RKO (cell line): Measurements from ENCODE around the gene CLCN4.

Experiments used
- DNase-seq: peaks from one replicate; pipeline ENCODE4 v3.0.0-alpha.2; 2016; ENCODE audit warnings: low spot score

CLCN4 gene

DNA sequence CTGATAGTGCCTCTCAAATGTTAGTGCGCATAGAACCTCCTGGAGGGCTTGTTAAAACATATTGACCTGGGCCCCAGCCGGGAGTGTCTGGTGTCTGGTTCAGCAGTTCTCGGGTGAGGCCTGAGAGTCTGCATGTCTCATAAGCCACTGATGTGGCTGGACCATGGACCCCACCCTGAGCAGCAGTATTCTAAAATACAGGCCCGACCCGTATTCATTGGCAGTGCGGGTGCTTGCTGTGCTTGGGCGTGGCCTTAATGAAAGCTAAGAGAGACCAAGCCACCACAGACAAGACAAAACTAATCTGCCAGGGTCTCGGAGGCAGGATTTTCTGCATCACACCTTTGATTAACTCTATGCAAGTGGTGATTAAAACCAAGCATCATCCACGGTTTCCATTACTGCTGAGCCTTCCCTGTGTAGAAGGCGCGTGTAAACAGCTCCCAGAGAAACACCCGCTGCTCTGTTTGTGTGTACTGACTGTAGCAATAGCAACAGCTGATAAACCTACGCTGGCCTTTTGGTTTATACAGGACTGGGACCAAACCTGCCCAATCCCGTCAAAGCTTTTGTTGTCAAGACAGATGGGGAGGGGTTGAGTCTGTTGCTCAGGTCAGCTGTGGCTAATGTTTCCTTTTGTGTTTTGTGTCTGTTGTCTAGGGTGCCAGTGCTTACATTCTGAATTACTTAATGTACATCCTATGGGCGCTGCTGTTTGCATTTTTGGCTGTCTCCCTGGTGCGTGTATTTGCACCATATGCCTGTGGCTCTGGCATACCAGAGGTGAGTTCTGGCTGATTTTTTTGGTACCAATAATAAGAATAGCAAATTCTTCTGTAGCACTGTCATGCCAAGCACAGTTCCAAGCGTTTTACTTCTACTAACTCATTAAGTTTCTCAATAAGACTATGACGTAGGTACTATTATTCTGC, 40.8 kb downstream of the CLCN4 start:
- no peak for DNase-seq

- DNase-seq: no peak
Measured at GRCh38 chrX:10198254-10198653, 41.5 kb downstream of the CLCN4 start.

GRCh38 chrX:10199212-10199611, 42.4 kb downstream of the CLCN4 start:
- peak; percentile 3 for DNase-seq

DNA sequence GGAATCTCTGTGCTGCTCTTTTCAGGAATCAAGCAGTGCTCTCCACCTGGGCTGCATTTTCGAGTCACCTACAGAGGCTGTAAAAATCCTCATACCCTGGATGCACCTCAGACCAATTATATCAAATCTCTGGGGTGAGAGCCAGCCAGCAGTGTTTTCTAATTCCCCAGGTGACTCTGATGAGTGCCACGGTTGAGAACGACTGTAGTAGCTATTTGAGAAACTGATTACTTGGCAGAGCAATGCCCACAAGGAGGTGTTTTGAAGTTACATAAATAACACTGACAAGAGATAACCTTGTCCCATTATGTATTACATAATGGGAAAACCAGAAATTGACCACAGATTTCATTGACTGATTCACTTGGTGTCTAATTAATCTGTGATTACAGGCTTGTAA, 46.8 kb downstream of the CLCN4 start:
- no peak for DNase-seq

- no peak for DNase-seq
Measured at GRCh38 chrX:10206317-10206716, 49.5 kb downstream of the CLCN4 start.

- no peak for DNase-seq
Measured at GRCh38 chrX:10208281-10208856, 51.6 kb downstream of the CLCN4 start.

GRCh38 chrX:10208953-10209352, 52.2 kb downstream of the CLCN4 start:
- no peak for DNase-seq

DNA sequence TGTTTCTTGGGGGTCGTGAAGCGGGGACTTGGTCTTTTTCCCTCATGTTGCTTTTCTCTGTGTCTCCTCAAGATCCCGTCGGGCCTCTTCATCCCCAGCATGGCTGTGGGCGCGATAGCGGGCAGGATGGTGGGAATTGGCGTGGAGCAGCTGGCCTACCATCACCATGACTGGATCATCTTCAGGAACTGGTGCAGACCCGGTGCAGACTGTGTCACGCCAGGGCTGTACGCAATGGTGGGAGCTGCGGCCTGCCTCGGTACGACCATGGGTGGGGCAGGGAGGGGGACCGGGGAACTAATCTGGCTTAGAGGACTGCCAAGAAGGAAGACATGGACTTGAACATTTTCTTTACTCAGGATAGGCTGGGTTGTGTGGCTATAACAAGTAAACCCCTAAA, 55.6 kb downstream of the CLCN4 start:
- no peak for DNase-seq

DNA sequence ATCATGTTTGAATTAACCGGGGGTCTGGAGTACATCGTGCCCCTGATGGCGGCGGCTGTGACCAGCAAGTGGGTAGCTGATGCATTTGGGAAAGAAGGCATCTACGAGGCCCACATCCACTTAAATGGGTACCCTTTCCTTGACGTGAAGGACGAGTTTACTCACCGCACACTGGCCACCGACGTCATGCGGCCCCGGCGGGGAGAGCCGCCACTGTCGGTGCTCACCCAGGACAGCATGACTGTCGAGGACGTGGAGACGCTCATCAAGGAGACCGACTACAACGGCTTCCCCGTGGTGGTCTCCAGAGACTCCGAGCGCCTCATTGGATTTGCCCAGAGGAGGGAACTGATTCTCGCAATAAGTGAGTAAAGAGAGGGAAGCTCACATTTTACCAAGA, 56.9 kb downstream of the CLCN4 start:
- DNase-seq: no peak

GRCh38 chrX:10216208-10216607, 59.4 kb downstream of the CLCN4 start:
- no peak for DNase-seq

DNA sequence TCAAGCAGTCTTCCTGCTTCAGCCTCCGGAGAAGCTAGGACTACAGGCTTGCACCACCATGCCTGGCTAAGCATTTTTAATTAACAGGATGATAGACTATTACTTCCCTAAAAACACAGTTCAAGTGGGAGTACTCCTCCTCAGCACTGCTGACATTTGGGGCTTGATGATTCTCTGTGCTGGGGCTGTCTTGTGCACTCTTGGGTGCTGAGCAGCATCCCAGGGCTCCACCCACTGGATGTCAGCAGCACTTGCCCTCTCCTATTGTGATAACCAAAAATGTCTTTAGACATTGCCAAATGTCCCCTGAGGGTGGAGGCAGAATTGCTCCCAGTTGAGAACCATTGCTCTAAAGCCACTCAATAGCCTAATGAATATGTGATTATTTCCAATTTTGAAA, 60.4 kb downstream of the CLCN4 start:
- DNase-seq: no peak

DNA sequence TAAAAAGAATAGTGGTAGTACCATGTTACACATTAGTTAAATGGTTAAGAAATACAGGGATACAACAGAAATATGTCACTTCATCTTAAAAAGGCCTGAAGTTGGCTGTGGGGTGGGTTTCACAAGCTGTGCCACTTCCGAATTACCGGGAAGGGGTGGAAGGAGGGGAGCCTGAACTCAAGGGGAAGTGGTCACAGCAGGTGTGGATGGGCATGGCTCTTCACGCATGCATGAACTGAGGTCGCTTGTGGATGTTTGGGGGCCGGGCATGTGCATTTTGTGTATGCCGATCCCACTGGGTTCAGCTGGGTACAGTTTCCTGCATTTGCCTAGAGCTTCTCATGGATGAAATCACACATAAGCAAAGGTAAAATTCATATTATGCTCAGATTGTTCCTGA, 64.9 kb downstream of the CLCN4 start:
- no peak for DNase-seq

GRCh38 chrX:10223276-10223675, 66.5 kb downstream of the CLCN4 start:
- no peak for DNase-seq

GRCh38 chrX:10223781-10224180, 67.0 kb downstream of the CLCN4 start:
- DNase-seq: no peak

GRCh38 chrX:10230222-10230621, 73.4 kb downstream of the CLCN4 start:
- DNase-seq: no peak

DNA sequence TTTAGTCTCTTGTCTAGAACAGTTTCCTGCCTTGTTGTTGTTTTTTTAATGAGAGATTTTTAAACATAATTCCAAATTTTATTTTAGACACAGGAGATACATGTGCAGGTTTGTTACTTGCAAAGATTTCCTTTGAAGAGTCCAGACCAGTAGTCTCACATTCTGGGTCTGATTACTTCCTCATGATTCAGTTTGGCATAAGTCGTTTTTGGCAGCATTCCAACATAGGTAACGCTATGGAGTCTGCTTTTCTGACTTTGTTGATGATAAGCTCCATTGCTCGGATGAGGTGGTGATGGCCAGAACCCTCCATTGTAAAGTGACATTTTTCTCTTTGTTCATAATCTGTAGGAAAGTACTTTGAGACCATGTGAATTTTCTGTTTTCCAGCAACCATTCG, 74.7 kb downstream of the CLCN4 start:
- no peak for DNase-seq

DNA sequence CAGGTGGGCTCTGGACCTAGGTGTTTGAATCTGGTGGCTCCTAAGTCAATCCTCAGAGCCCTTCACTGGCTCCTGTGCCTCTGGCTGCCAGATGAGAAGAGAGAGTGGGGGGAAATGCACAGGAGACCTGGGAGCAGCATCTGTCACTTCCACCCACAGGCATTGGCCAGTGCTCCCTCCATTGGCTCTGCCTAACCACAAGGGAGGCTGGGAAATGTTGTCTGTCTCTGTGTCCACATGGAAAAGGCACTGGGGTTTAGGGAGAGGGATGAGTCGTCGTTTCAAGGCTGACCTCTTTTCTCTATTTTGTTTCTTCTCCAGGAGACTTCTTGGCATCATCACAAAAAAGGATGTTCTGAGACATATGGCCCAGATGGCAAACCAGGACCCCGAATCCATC, 76.4 kb downstream of the CLCN4 start:
- DNase-seq: no peak

DNA sequence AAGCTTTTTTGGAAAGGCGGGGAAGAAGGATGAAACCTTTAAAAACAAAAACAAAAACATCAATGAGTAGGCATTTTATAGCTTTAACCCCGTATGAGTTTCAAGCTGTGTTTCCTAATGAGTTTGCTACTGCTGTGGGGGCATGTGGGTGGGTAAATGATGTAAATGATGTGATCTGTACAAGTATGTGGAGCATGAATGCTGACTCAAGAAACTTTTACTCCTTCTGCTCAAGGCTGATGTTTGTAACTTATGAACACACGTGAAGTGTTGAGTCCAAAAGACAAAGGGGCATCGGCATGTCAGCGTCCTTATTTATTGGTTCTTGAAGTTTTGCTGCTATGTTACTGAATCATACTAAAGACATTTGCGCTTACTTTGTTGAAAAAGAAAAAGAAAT, 76.9 kb downstream of the CLCN4 start:
- no peak for DNase-seq

DNA sequence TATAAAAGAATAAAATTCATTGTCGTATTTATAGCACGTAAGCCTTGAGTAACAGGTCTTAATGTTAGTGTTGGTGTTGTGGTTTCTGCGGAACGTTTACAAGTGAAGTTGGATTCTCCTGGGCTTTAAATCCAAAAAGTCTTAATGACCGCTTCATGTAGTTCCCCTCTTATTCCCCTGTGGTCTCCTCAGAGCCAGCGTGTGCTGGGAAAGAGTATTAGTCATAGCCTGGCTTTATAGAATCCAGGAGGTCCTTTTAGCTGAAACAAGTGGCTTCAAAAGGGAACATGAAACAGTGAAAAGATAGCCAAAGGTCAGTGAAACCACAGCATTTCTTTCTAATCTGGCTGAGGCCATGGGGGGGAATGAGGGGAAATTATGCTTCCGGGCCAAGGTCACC, 79.1 kb downstream of the CLCN4 start:
- DNase-seq: no peak

DNA sequence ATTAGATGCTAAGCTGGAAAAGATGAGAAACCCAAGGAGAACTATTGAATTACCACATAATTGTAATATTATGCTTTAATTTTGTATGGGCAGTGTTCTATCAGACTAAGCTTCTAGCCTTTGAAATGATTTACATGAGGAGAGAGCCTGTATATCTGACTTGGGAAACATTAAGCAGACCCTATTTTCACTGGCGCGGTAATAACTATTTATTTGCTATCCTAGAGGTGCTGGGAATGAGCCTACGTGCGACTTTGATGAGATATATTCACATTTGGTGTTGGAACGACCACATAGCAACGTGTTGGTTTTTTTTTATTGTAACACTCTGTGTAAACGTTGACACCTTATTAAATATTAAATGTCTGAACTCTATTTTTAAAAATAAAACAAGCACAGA, 80.5 kb downstream of the CLCN4 start:
- no peak for DNase-seq

DNA sequence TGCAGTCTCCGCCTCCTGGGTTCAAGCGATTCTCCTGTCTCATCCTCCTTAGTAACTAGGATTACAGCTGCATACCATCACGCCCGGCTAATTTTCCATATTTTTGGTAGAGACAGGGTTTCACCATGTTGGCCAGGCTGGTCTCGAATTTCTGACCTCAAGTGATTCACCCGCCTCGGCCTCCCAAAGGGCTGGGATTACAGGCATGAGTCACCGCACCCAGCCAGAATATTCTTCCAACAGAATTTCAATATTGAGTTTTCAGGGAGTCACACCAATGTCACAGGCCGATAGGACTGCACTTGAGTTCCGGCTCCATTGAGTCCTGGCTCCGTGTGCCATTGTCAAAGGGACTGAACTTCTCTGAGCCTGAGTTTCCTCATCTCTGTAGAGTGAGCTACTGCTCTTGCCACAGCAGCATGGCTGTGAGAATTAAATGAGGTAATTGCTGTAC, 82.9 kb downstream of the CLCN4 start:
- DNase-seq: no peak

DNA sequence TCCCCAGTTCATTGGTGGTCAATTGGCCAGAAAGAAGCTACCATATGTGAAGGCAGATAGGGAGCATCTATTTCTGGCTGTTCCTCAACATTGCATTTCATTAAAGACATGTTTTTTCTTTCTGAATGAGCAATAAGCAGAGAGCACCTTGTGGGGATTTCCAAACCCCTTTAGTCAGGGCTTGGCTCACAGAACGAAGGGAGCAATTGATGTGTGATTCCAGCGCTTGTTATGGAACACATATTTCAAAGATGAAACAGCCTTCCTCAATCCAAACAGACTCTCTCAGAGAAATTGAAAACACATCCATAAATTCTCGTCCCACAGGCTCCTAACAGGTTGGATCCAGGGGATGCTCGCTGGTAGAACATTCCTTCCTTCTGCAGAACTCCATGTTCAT, 84.1 kb downstream of the CLCN4 start:
- DNase-seq: no peak

DNA sequence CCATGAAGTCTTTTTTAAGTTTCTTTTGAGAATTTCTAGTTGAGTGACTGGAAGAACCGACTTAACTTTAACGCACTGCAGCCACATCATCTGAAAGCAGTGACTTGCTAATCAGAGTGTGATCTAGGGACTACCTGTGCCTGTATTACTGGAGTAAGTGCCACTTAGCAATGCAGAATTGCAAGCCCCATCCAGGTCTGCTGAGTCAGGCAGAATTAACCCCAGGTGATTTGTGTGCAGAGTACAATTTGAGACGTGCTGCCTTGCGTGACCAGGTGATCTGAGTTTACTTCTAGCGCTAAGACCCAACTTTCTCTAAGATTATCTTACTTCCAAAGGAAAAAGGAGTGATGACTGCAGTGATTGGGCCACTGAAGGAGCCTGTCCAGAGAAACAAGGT, 85.3 kb downstream of the CLCN4 start:
- no peak for DNase-seq

GRCh38 chrX:10243106-10243505, 86.3 kb downstream of the CLCN4 start:
- DNase-seq: no peak
